GM19463 (cell line): ENCODE data around the gene ZFR2.

Experiments used
- ATAC-seq: cut with Tn5 transposase; IDR thresholded peaks from one replicate; pipeline ENCODE4 v1.9.1; 2021; ENCODE audit warnings: mild to moderate bottlenecking, moderate library complexity; ENCODE audit not compliant: unreplicated experiment

Gene ZFR2

DNA sequence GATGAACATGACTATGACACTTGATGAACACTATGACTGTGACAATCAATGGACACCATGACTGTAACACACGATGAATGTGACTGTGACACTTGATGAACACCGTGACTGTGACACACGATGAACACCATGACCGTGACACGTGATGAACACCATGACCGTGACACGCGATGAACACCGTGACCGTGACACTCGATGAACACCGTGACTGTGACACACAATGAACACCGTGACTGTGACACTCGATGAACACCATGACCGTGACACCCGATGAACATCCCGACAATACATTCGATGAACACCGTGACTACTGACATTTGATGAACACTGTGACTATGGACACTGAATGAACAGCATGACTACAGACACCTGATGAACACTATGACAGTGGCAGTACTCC, 30.9 kb downstream of the ZFR2 start:
- ATAC-seq = no peak

DNA sequence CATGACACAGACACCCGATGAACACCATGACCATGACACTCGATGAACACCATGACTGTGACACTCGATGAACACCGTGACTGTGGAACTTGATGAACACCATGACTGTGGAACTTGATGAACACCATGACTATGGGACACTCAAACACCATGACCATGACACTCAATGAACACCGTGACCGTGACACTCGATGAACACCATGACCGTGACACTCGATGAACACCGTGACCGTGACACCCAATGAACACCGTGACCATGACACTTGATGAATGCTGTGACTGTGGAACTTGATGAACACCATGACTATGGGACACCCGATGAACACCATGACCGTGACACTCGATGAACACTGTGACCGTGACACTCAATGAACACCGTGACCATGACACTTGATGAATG, 31.5 kb downstream of the ZFR2 start:
- ATAC-seq = no peak

DNA sequence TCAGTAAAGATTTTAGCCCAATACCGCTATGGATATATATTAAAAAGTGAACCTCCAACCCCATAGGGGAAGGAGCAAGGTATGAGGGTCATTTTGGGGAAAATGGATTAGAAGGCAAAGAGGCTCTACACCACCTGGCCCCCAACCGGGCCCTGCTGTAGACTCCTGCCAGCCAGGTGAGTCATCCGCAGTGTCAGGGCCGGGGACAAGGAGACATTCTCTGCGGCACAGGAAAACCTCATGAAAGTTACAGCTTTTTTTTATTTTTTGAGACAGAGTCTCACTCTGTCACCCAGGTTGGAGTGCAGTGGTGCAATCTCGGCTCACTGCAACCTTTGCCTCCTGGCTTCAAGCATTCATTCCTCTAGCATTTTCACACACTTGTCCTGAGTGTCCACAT, 32.0 kb downstream of the ZFR2 start:
- no peak for ATAC-seq

DNA sequence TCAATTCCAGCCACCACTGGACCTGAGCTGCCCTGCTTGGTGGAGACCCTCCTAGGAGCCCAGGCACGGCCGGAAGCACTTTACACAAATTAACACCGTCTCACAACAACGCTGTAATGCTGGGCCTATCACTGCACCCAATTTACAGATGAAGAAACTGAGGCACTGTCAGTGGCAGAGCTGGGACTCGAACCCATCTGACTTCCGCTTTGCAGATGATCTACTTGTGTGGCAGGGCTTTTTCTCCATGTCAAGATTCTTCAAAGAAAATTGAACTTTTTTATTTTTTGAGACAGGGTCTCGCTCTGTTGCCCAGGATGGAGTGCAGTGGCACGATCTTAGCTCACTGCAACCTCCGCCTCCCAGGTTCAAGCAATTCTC, 33.8 kb downstream of the ZFR2 start:
- ATAC-seq = no peak

DNA sequence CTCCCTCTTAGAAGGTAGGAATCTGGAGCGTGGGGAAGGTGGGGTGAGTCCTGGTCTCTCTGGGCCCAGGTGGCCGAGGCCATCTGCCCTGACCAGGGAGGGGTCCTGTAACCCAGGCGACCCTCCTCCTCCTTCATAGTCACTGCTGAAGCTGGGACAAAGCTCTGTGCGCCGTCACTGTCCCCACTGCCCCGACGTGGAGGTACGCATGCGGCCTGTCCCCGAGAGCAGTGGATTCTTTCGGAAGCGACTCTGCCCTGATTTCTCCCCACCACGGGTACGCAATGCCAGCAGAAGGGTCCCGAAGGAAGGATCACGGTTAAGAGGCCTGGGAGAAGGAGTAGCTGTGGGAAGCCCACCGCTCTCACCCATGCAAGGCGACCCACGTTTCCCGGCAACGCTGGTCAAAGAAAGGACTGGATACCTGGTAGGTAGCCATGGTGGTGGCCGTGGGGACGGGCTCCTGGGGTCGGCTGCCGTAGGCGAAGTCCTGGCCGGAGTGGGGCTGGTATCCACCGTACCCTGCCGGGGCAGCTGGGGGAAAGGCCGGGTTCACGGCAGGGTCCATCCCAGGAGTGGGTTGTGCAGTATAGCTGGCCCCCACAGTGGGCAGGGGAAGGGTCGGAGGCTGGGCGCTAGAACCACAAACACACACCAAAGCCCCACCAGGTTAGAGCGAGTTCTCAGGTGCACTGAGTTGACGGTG, 34.3 kb downstream of the ZFR2 start:
- ATAC-seq = no peak

DNA sequence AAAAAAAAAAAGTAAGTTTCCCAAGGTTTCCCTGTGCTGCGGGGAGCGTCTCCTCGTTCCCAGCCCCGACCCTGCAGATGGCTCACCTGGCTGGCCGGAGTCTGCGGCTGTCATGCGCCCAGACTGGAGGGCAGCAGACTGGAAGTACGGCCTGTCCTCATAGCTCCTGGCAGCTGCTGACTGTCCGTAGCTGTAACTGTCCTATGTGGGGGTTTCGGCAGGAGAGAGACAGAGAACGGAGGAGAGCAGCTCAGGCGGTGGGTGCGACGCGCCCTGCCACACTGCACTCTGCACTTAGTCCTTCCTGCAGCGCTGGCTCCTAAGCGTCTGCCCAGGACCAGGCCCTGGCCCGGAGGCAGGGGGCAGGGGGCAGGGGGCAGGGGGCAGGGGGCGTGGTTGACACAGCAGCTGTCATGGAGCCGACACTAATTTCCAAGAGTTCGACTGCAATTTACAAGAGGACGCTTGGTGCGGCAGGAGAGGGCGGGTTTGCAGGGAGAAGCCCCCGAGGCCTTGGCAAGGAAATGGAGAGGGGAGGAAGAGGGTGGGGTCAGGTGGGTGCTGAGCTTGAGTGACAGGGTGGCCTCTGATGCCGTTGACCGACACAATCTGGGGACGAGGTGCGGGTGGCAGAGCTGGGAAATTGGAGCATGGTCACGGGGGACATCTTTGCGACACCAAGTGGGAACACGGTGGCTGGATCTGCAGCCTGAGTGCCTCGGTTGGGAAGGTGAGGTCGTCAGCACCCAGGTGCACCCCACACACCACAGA, 35.1 kb downstream of the ZFR2 start:
- ATAC-seq = no peak

DNA sequence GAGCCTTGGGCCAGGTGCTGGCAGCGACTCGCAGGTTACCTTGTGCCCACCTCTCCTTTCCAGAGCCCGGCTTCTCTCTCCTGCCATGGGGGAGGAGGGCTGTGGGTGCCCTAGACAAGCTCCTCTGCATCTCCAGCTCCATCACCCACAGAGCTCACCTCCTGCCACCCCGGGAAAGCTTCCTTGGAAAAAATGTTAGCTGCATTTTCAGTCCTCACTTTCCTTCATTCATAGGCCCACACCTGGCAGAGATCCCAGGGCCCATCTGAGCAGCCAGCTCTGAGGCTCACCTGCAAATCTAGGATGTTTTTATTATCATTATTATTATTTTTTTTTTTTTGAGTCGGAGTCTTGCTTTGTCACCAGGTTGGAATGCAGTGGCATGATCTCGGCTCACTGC, 36.8 kb downstream of the ZFR2 start:
- ATAC-seq = no peak

DNA sequence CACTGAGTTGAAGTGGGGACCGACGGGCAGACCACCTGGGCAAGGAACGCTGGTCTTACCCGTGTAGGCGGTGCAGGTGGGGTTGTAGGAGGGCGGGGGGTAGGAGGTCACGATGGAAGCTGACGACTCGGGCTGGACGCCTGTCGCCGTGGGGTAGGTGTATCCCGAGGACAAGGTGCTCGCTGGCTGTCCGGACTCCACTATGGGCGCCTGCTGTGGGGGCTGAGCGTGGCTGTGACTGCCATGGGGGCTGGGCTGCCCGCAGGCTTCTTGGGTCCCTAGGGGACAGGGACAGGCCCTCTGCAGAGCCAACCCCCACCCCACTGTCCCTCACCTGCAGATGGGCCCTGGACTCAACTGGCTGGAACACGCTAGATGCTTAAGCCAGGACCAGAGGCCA, 37.2 kb downstream of the ZFR2 start:
- no peak for ATAC-seq

DNA sequence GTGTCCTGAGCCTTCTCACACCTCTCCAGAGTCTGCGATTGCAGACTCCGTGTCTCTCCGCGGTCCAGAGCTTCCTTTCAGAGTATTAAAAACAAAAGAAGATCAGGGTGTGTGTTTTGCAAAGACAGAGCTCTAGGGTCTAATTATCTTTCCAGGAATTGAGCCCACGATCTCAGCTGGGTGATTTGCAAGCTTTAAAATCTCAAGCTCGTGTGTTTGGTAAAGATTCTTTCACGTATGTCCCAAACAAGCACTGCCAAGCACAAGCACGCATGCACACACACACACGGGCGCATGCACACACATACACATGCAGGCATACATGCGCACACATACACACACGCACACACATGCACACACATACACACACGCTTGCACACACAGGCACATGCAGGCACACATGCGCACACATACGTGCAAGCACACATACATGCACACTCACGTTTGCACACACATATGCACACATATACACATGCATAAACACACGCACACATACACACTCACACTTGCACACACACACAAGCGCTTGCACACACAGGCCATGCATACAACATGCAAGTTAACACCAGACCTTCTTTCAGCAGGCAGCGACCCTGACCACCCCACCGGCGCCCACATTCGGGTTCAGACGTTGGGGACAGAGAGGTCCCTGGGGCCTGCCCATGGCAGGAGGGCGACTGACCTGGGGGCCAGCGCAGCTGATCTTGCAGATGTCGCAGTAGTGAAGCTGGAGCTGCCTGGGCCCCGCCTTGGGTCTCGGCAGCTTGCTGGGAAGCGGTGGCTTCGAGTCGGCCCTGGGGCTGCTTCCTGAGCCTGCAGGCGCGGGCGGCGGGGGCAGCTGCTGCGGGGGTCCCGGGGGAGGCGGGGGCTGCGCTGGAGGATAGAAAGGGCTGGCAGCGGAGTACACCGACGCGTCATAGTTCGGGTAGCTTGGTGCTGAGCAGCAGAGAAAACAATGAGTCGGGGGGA, 37.9 kb downstream of the ZFR2 start:
- ATAC-seq = no peak

DNA sequence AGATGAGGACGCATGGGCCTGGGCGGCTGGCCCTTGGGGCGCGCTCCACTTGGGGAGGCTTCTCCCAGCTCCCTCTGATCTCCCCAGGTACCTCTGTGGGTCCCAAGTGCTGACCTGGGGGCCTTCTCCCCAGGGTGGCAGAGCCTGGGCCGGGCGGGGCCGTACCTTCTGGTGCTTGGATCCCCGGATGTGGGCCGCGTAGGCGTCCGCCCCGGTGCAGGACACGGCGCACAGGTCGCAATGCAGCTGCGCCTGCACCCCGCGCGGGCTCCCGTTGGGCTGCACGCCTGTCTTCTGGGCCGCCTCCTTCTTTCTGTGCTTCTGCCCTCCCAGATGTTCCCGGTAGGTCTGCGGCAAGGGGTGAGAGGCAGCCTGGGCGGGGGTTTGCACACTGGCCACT, 41.5 kb downstream of the ZFR2 start:
- ATAC-seq = no peak

DNA sequence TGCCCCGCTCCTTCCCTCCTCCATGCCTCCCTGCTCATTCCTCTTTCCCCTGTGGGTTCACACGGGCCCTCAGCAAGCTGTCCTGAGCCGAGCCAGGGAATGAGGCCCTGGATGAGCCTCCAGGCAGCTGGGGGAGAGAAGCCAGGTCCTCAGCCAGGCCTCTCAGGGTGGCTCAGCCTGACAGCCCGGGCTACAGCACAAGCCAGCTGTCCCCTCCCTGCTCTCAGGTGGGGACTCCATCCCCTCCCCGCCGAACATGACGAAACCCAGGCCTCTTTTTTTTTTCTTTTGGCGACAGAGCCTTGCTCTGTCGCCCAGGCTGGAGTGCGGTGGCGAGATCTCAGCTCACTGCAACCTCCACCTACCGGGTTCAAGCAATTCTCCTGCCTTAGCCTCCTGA, 42.7 kb downstream of the ZFR2 start:
- no peak for ATAC-seq

DNA sequence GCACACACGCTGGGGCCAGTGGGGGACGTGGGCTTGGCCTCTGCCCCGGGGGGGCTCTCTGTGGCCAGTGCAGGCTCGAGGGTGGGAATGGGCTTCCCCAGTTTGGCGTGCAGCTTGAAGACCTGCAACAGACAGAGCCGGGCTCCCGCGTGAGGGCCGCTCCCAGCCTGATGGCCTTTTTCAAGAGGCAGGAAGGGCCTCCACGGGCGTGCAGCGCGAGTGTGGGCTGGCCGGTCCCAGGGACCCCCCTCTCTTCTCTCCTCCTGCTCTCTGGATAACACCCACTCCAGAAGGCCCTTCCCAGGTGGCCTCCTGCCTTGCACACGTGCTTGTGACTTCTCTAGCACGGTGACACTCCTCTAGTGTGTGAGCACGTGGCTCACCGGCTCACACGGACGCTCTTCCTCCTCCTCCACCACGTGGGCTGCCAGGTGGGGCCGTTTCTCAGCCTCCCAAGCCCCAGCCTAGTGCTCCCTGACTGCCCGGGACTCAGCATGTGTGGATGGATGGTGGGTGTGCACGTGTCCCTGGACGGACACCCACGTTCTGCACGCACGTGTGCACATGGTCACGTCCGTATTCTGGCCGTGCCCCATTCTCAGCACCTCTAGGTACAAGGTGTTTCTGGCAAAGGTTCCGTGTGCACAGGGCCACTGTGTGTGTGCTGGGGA, 43.4 kb downstream of the ZFR2 start:
- no peak for ATAC-seq

DNA sequence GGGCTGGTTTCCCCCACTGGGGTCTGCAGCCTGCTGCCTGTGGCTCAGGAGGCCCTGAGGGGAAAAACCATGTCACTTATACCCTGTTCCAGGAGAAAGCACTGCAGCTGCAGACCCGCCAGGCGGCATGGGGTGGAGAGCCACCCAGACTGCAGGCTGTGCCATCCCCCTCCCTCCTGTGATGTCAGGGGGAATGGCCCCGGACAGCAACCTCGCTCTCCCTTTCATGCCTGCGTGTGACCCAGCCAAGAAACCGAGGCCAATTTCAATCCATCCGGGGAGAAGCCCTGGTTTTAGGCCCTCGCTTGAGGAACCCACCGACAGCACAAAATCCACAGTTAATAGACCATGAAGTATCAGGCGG, 45.5 kb downstream of the ZFR2 start:
- no peak for ATAC-seq

DNA sequence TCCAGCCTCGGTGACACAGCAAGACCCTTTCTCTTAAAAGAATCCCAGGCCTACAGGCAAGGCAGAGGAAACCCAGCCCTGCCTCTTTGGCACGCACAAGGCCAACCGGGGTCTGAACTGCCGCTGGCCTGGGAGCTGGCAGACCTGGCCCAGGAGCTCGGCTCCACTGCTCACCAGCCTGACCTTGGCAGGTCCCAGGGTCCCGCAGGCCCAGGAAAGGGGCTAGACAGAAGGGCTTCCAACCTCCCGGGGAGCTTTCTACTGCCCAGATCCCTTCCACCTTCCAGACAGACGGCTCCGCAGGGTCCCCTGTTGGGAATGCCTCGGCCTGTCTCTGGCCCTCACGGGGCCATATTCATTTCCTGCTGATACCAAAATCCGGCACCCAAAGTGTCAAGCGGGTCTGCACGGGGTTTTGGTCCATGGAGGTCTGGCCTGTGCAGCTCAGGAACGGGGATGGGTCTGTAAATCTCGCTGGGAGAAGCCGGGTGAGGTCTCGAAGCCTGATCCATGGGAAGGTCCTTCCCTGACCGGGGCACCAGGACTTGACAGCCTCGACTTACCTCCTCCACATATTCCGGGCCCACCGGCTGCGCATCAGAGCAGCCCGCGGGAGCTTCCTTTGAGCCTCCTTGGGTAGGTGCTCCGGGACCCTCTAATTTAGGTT, 46.0 kb downstream of the ZFR2 start:
- ATAC-seq = no peak

DNA sequence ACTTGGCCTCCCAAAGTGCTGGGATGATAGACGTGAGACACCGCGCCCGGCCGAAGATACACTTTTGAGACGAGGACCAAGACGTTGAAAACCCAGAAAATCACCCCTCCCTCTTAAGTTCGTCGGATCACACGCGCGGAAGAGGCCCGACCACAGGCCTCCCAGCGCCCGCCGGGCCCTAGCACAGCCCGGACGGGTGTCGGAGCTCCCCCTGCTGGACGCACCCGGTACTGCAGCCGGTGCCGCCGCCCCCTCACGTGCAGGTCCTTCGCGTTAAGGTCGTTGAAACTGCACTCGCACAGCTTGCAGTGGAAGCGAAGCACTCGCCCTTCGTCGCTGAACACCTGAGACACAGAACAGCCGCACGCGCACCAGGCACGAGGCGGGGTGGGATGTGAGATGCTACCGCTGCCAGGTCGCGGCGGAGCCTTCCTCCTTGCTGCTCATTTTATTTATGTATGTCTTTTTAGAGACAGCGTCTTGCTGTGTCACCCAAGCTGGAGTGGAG, 46.9 kb downstream of the ZFR2 start:
- no peak for ATAC-seq

DNA sequence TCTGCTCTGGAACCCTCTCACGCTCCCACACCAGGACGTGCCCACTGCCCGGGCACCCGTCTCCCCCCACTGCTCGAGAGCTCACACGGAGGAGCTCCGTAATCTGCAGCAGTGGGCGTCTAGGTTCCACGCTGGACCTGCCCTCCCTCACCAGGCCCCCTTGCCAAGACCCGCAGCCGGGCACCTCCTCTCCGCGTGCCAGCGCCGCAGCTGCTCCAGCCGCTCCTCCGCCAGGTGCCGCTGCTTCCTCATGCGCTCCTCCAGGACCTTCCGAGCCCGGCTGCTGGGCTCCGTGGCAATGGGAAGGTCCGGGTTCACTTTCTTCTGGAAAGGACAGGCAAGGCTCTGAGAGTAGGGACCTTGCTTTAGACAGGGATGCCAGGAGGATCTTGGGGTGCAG, 47.7 kb downstream of the ZFR2 start:
- no peak for ATAC-seq

DNA sequence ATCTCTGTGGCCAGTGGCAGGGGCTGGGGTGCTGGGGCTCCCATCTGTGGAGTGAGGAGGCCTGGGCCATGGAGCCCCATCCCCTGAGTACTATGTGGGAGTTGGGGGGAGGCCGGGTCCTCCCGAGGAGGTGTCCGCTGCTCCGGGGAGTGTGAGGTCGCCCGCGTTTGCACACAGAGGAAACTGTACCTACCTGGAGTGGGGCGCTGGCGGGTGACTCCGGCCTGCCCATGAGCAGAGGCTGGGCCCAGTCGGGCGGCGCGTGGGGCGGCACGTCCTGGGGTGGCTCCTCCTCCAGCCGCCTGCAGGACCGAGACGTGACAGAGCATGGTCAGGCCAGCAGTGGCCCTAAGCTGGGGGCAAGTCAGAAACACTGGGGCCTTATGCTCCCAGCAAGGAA, 48.8 kb downstream of the ZFR2 start:
- ATAC-seq = no peak

DNA sequence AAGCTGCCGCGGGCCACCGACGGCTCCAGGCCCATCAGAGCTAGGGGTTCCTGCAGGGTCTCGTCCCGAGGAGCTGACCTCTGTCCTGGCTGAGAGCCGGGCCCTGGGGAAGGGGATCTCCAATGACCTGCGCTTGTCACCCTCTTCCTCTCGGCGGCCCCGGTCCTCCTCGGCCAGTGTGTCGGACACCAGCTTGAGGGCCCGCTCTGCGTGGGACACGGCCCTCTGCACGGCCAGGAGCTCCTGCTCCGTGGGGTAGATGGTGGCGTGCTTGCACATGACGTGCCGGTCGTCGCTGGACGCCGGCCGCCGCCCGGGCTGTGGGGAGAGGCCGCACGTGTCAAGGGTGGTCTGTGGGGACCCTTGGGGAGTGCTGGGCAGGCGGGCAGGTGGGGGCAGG, 49.9 kb downstream of the ZFR2 start:
- no peak for ATAC-seq

DNA sequence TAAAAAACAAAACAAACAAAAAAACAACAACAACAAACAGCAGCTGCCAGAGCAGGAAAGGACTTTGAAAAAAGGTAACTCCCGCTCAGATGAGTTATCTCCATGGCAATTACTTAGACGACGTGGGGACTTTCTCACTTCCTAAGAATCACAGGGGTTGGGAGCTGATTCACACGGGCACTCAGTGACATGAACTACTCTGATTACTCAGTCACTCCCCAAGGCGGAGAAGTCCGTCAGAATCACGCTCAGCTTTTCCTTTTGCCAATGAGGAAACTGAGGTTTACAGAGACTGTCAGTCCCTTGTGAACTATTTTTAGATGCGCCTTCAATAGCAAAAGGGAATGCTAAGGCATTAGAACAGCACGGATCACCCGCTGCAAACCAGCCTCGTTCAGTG, 50.4 kb downstream of the ZFR2 start:
- ATAC-seq = no peak

DNA sequence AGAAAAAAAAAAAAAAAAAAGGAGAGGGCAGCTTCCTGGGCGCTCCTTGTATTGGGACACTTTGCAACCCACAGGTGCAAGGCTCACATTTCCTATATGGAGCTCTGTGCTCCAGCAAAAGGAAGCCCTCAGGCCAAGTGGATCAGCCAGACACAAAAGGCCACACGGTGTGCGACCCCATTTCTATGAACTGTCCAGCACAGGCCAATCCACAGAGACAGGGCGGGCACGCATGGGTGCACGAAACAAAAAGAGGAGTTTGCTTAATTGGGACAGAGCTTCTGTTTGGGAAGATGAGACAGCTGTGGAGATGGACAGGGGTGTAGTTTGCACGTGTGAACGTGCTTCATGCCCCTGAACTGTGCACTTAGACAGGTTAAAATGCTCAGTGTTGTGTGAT, 51.1 kb downstream of the ZFR2 start:
- no peak for ATAC-seq
